Stimulated activated naive CD8-positive, alpha-beta T cell treated with anti-CD3 and anti-CD28 coated beads, Interleukin-15, Interleukin-2, amounts not matched to agents 100 U/mL and 50 U/mL, for 24 hours (primary cell): Measurements from ENCODE around the gene COL4A1.
"Not testable (repeated sequence)": the region's sequence is repeated elsewhere in the genome, so short reads cannot be mapped to it uniquely, and the experiment has no call there.

Source experiments
- ATAC-seq: fragments of 150-1000 bp; cut with Tn5 transposase; one replicate; pipeline ENCODE4 v1.10.0; 2021
- DNase-seq: peaks from one replicate; pipeline ENCODE4 v3.0.0; 2021

Gene COL4A1

DNA sequence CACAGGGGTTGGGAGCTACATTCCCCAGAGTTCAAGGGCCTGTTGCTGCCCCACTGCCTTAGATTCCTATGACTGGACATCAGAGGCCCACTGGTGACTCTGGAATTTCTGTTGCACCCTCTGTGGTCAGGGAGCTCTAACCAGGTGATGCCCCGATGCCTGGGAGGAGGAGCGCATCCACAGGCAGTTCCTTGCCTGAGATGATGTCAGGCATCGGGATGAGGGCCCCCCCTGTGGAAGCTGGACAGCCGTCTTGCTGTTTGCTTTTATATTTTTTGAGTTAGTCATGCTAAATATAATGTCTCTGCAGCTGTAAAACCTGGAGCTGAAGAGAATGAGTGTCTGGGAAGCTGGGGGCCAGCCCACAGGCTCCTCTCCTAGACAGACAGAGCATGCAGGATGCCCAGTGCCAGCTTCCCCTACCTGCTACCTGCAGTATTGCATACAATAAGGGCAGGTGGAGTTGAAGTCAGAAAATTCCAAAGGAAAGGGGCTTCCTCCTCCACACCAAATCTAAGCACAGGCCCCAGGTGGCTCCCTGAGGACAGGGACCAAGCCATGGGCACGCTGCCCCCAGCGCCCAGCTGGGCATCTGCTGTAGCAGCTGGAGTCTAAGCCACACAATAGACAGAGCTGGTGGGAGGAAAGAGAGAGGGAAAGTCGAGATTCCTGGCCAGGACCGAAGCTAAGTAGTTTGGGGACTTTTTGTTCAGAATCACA, 16.4 kb upstream of the COL4A1 start:
- ATAC-seq (no peak), DNase-seq (no peak)

DNA sequence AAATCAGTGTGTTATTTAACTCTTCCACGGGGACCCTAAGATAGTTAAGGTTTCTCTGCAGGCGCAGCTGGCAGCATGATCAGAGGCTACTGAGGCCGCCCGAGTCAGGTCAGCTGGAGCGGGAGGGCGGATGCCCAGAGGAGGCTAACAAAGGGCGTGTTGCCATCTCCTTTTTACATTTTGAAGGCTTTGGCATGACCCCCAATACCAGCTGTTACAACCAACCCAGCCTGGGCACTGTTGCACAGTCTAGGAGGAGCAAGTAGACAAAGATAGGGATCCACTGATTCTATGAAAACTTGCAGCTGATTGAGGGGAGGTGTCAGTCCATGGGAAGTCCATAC, 15.8 kb upstream of the COL4A1 start:
- no peak for DNase-seq
- no peak for ATAC-seq

DNA sequence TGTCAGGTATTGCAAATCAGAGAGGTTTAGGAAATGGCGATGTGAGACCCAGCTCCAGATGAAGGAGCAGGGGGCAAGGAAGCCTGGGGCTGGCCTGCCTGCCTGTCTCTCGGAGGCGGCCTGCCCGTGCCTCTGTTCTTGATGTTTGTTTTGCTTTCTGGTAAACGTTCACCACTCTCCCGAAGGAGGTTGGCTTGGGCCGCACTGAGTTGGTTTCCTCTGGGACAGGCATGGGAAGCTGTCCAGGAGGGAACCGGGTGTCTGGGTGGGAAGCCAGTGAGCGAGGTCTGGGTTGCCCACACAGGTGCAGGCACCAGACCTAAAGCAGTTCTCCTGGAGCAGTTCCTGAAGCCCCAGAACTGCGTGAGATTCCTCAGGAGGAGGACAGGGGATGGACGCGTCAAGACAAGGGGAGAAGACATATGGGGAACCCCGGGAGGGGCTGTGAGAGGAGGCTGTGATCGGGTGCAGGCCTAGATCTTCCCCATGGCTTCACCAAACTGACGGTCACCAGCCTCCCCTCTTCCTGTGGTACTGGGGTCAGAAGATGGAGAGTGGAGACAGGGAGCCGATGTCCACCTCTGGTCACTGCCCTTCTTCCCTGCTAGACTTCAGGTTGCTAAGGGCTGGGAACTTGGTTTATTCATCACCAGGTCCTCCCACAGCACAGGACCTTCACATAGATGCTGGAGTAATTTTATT, 15.3 kb upstream of the COL4A1 start:
- ATAC-seq (no peak), DNase-seq (no peak)

DNA sequence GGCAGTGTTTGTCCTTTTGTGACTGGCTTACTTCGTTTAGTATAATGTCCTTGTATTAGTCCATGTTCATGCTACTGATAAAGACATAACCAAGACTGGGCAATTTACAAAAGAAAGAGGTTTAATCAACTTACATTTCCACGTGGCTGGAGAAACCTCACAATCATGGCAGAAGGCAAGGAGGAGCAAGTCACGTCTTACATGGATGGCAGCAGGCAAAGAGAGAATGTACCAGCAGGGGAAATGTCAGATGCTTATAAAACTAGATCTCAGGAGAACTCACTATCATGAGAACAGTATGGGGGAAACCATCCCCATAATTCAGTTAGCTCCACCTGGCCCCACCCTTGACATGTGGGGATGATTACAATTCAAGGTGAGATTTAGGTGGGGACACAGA, 14.6 kb upstream of the COL4A1 start:
- DNase-seq, ATAC-seq: not testable (repeated sequence)

DNA sequence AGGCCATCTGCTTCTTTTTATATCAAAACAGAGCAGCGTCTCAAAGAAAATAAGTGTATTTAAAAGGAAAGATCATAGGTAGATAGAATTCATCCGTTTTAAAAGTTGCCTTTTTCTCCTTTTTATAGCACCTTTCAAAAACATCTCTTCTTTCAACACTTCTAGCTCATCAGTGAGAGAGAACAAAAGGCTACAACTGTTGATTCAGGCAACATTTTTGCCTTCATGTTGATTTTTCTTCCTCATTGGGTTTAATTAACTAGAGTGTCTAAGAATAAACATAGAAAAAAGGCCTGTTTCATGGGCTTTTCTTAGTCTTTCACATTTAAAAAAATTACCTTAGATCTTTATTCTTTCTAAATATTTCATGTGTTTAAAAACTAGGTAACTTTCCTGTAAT, 13.7 kb upstream of the COL4A1 start:
- no peak for DNase-seq
- no peak for ATAC-seq

DNA sequence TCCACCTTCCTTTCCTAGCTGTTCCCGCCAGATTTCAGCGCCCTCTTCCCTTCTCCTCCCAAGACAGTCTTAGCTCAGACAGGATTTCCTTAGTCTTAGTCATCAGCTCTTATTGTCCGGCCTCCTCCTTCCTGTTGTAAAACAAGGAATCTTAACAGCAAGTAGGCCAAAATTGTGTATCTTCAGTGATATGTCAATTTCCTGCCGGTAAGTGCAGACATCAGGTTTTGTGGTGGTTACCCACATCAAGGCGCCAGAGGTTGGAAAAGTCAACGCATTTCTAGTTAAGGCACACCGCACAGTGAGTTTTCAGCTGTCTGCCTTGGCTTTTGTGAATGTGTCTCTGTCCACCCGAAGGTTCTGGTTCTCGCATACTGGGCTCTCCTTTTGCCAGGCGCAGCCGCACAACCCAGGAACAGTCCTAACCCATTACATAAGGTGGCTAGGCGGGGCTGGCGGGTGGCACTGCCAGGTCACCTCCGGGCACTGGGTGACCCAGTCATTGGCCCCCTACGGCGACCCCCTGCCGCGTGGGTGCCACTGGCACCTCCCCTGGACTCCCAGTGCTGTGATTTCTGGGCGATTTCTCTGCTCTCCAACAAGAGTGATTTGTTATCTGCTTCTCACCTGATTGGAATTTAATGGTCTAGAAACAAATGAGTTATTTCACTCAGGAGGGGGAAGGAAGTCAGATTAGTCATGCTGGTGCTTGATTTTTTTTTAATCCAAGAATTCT, 13.0 kb upstream of the COL4A1 start:
- peak; percentile 42 for DNase-seq
- ATAC-seq, result peak; percentile 48

DNA sequence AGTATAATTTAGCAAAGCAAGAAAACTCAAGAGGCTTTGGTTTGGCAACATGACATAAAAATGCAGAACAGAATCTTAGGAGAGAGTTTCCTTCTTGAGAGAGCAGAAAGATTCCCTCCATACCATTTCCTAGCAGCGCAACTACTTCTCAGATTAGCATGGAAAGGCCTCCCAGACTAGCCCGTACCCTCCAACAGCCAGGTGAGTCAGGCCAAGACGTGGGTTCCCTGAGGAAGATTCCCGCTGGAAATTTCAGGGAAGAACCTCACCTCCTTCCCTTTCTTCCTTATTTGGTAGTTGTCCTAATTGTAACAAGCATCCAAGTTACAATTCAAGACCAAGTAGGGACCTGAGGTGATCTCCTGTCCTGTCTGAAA, 12.4 kb upstream of the COL4A1 start:
- no peak for ATAC-seq
- no peak for DNase-seq

DNA sequence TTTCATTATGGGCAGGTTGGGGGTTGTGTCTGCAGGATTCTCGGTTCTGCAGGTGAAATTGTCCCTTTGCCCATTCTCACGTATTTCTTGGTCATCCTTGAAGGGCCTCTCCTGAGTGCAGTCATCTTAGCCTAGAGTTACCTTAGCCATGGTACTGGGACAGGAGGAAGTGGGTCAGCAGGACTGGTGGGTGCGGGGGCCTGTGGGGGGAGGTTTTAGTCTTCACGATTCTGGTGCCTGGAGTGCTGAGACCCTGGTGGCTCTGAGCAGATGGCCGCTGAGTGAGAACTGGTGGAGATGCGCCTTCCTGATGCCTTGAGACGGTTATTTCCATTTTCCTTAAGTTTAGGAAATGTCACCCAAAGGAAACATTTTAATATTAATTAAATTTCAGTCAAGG, 12.0 kb upstream of the COL4A1 start:
- DNase-seq (no peak), ATAC-seq (no peak)

DNA sequence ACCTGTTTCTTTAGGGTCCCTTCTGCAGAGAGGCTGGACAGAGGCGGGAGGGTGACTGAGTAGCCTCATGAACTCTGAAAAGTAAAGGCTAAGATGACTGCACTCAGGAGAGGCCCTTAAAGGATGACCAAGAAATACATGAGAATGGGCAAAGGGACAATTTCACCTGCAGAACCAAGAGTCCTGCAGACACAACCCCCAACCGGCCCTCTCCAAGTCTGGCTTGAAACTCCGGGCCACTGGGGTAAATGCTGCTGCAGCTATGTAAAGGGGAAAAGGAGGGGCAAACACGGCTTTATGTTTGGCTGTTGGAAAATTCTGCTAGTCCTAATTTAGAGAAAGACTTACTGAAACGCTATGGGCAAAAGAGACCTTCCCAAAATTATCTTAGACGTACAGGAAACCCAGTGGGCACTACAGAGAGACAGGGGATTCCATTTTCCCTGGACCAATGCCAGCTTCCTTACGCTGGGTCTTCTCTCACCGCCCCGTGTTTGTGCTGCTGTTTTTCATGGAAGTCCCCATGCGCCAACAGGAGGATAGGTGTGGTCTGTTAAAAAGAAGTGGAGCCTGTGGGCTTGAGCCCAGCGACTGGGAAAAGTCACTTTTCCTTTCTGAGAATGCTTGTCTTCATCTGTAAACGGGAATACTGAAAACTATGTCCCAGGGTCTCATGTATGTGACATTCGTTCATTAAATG, 10.7 kb upstream of the COL4A1 start:
- no peak for ATAC-seq

DNA sequence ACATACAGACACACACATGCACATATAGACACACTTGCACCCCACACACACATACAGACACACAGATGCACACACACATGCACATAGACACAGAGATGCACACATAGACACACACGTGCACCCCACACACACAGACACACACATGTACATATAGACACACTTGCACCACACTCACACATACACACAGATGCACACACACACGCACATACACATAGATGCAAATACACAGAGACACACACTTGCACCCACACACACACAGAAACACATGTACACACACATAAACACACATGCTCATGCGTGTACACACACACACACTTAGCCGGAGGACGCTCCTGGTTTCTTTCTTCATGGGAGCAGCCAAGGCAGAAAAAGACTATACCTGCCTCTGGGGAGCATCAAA, 10.1 kb upstream of the COL4A1 start:
- no peak for DNase-seq
- ATAC-seq, result no peak

More for the DNA sequence above, 10.7 kb upstream of the COL4A1 start:
- DNase-seq, result no peak

DNA sequence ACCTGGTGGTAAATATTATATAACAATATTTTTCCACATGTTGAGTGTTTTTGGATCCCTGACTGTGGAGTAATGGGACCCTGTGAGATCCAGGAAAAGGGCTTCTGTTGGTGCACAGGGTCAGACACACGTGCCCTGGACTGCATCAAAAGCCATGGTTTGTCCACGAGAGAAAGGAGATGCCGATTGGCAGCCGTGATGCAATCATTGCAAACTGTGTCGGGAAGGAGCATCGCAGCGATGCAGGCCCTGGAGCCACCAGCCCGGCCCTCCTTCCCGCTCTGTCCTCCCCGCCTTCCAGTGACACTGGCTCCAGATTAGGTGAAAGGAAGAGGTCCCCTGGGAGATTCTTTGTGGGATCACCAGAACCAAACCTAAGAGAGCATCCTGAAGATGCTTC, 9.2 kb upstream of the COL4A1 start:
- no peak for ATAC-seq
- DNase-seq, result no peak

DNA sequence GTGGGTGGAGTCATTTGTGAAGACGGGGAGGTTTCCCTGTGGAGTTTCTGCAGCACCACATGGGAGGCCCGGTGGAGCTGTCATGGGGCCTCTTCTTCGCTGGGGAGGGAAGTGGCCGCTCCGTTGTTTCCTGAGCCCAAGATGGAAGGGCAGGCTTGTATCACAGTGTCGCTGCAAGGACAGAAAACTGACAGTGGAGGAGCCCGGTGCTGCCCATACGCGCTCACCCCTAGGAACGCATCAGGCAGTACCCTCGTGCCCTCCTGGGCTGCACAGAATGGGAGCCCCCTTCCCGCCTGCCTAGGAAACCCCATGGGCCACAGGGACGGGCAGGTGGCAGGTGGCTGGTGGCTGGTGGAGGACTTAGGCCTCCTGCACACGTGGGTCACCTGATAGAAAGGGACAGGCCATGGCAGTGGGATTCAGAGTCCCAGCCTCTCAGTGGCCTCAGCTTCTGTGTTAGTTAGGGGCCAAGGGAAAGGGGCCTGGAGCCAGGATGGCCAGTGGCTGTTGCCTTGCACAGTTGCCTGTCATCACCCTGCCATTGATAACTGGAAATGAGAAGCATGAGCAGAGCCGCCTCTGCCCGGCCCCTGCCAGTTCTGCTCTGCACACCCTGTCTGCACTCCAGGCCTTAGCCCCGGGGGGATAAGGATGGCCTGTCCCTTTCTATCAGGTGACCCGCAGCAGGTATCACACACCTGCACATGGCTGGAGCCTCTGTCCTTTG, 7.7 kb upstream of the COL4A1 start:
- no peak for DNase-seq
- no peak for ATAC-seq

DNA sequence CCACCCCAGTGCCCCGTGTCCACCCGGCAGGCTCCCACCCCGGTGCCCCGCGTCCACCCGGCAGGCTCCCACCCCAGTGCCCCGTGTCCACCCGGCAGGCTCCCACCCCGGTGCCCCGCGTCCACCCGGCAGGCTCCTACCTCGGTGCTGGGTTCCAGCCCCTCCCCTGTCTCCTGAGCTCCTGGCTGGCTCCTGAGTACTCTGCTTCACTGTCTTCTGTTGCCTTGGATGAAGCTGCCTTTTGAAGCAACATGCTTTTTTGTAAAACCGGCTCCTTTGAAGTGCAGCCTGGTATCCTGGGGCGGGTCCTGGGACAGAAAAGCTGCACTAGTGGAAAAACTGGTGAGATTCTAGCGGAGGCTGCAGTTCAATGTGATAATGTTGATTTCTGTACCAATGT, 6.8 kb upstream of the COL4A1 start:
- not testable (repeated sequence) for ATAC-seq, DNase-seq

DNA sequence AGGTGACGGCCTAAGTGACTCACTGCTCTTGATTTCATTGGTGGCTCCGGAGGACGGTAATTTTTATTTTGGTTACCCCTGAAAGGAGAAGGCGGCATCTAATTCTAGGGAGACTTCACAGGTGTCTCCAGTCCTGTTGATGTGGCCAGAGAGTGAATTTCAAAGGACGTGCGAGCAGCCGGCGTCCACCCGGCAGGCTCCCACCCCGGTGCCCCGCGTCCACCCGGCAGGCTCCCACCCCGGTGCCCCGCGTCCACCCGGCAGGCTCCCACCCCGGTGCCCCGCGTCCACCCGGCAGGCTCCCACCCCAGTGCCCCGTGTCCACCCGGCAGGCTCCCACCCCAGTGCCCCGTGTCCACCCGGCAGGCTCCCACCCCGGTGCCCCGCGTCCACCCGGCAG, 6.3 kb upstream of the COL4A1 start:
- DNase-seq, ATAC-seq: not testable (repeated sequence)

DNA sequence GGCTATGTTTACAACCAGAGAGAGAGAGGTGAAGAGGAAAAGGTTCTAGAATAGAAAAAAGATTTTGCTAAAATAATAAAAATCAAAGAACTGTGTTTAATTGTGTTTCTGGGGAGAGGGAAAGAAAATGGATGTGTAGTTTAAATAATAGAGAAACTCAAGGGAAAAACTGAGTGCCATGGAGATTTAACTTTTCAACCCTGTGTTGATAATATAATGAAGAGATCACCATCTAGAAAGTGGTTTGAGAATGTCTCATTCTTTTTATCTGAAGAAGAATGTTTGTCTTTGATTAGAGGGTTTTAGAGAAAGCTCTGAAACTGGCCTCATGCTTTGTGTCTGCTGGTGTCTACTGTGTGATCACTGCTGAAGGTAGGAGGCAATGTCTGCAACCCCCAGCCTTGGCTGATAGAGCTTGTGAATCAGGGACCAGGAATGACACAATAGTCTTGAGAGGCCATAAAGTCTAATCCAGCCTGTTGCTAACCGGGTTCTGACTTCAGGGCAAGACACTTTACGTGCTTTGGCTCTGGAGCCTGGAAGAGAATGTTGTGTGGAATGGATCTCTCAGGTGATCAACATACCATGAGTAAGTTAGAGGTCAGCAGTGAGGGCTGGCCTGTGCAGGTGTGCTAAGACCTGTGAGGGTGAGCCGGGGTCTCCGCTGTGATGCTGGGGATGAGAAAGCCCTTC, 5.5 kb upstream of the COL4A1 start:
- no peak for DNase-seq

DNA sequence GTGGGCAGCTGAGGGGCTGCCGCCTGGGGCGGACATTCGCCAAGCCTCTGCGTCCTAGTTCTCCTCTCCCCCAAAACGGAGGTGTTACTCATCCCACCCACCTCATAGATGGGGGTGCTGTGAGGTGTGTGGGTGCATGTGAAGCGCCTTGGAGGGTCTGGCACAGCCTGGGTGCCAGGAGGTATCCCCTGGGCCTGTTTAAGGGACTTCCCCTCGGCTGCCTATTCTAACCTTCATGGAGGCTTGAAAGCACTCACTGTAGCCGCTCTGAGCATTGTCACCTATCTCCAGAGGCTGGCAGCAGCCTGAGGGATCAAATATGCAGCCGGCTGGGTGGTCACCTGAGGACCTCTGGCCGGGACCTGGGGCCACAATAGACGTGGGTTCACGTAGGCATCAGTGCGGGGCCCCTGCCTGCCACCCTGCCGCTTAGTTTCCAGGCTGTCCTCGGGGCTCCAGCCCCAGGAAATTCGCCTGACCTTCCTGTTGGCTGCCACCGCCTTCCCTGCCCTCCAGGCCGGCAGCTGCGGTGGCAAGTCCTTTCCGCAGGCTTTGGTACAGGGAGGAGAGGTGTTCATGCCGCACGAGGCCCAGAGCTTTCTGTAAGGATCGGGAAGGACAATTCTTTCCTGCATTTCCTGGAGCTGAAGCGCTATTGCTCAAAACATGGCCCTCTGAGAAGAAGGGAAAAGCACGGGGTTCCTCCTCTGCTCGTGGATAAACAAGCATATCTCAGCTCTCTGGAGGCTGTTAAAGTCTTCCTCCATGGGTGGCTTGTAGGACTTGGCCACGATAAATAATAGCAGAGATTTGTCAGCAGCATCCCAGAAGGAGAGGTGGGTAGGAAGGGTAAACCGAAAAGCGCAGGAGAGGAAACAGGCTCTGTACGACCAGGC, 4.7 kb upstream of the COL4A1 start:
- DNase-seq (no peak), ATAC-seq (no peak)

More for the DNA sequence above, 5.5 kb upstream of the COL4A1 start:
- no peak for ATAC-seq

DNA sequence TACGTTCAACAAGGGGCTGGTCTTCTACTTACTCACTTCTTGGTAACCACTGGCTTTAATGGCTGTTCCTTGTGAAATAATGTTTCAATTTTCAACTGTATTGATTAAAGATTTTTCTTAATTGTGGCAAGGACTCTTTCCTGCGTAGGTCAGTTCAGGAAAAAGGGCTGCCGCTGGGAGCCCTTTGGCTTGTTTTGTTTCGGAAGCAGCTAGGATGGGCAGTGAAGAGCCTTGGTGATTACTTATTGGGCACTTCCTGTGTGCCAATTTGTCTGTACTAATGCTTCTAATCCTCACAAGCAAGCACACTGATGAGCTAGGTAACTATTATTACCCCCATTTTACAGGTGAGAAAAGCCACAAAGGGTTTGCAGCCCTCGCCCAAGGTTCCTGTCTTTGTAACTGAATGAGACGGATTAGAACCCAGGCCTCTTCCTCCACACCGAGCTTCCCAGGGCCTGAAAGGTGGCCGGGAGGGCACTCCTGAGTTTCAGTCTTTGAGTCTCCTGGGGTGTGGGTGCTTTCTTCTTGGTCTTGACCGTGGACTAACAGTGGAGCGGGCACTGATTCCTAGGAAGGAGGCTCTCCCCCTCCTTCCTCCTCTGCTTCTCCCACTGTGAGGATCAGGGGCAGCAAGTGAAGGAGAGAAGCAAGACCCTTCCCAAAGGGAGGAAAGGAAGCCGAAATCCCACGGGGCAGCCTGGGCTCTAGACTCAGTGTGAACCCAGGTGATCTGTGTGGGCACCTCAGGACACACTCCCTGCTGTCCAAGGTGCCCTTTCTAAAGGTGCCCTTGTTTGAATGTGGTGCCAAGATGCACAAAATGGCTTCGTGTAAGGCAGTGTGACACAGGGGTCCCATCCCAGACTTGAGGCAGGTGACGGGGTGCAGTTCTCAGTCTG, 3.8 kb upstream of the COL4A1 start:
- ATAC-seq, result no peak
- no peak for DNase-seq

DNA sequence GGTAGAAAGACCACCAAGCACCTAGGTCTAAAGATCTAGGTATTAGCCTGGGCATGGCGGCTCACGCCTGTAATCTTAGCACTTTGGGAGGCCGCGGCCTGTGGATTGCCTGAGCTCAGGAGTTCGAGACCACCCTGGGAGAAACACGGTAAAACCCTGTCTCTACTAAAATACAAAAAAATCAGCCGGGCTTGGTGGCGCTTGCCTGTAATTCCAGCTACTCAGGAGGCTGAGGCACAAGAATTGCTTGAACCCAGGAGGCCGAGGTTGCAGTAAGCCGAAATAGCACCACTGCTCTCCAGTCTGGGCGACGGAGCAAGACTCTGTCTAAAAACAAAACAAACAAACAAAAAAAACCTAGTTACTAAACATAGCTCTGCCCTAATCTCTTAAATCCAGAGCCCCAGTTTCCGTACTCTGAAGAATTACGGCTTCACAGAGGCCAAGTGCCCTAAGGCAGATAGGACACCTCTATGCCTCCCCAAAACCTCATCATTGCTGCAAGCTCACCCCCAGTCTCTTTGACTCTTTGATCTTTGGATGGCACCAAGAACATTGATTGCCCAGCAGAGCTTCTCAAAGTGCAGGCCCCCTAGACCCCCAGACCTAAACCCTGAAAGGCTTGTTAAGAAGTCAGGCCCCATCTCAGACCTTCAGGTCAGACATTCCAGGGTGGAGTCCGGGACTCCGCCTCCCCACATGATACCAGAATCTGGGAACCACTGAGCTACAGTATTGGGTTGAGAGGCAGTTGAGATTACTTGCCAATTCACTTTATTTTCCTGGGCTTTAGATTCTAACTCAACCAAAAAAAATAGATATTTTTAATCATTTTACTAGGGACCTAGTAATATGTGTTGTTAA, 2.9 kb upstream of the COL4A1 start:
- no peak for ATAC-seq

More for the DNA sequence above, 2.9 kb upstream of the COL4A1 start:
- DNase-seq, result no peak
